IMR-90 (cell line): ENCODE measurements around the gene RNF4. TPM values are rescaled to one million over a fixed set of nuclear protein-coding genes. Genes with fewer than 3 reads are reported as not detected.

Experiments used
- ATAC-seq: fragments of 200-7000 bp; cut with Tn5 transposase; 2 replicates; pipeline ENCODE4 v1.9.1; 2020; ENCODE audit warnings: low read depth, mild to moderate bottlenecking, moderate library complexity
- BruUV-seq: library from RNA; stranded (reverse); fragments of 400-500 nt; replicated peaks from 2 replicates; lab custom pipeline; 2021; lab: Mats Ljungman, UMichigan
- CTCF ChIA-PET: fragments of 300-600 bp; formaldehyde crosslinking; extraction: SDS; loops from one replicate; lab custom pipeline; 2021; ENCODE audit warnings: antibody characterized with exemption; lab: Yijun Ruan, JAX
- POLR2A ChIA-PET: fragments of 300-600 bp; sonication (Branson Sonifier 250); formaldehyde crosslinking; loops from one replicate; lab custom pipeline; 2022; ENCODE audit warnings: antibody characterized with exemption; ENCODE audit not compliant: unreplicated experiment; lab: Charles Lee
- DNase-seq: peaks from one replicate; pipeline ENCODE4 v3.0.0; 2013
- H2AFZ ChIP-seq: replicated peaks from 2 replicates; pipeline ENCODE3; 2013; ENCODE audit warnings: low read length, mild to moderate bottlenecking; ENCODE audit not compliant: poor library complexity
- H2AK5ac ChIP-seq: 2 replicates; pipeline ENCODE4 v1.6.1; 2013; ENCODE audit warnings: low read depth, low read length, inconsistent platforms
- H2AK9ac ChIP-seq: replicated peaks from 2 replicates; pipeline ENCODE3; 2013; ENCODE audit warnings: mild to moderate bottlenecking, low read depth, low read length, moderate library complexity; ENCODE audit not compliant: poor library complexity
- H2BK120ac ChIP-seq: 2 replicates; pipeline ENCODE4 v1.6.1; 2013; ENCODE audit warnings: low read depth, low read length, inconsistent platforms
- H2BK15ac ChIP-seq: 3 replicates; pipeline ENCODE4 v1.6.1; 2013; ENCODE audit warnings: low read depth, low read length, inconsistent platforms
- H2BK20ac ChIP-seq: 2 replicates; pipeline ENCODE4 v1.6.1; 2013; ENCODE audit warnings: low read depth, mild to moderate bottlenecking, inconsistent platforms, low read length, moderate library complexity
- H2BK5ac ChIP-seq: 2 replicates; pipeline ENCODE4 v1.6.1; 2013; ENCODE audit warnings: mild to moderate bottlenecking, low read depth, low read length, inconsistent platforms; ENCODE audit not compliant: poor library complexity, severe bottlenecking
- H3K14ac ChIP-seq: replicated peaks from 2 replicates; pipeline ENCODE4 v1.6.1; 2013; ENCODE audit warnings: low read depth, low read length, inconsistent platforms
- H3K18ac ChIP-seq: 2 replicates; pipeline ENCODE4 v1.6.1; 2013; ENCODE audit warnings: low read depth, low read length, control low read depth
- H3K23ac ChIP-seq: 2 replicates; pipeline ENCODE4 v1.6.1; 2013; ENCODE audit warnings: low read depth, low read length, inconsistent platforms
- H3K27ac ChIP-seq: 2 replicates; pipeline ENCODE4 v1.5.1; 2013; ENCODE audit warnings: mild to moderate bottlenecking, control low read depth, low read length; ENCODE audit not compliant: insufficient read depth
- H3K27me3 ChIP-seq: 2 replicates; pipeline ENCODE4 v1.6.1; 2013; ENCODE audit warnings: low read length; ENCODE audit not compliant: control insufficient read depth, insufficient read depth
- H3K36me3 ChIP-seq: 2 replicates; pipeline ENCODE4 v1.6.1; 2013; ENCODE audit warnings: low read length, mixed read lengths; ENCODE audit not compliant: control insufficient read depth, insufficient read depth
- H3K4ac ChIP-seq: 2 replicates; pipeline ENCODE4 v1.6.1; 2013; ENCODE audit warnings: low read depth, low read length, inconsistent platforms
- H3K4me1 ChIP-seq: 2 replicates; pipeline ENCODE4 v1.6.1; 2013; ENCODE audit warnings: low read length, mixed read lengths; ENCODE audit not compliant: control insufficient read depth, insufficient read depth
- H3K4me2 ChIP-seq: 2 replicates; pipeline ENCODE4 v1.6.1; 2013; ENCODE audit warnings: low read depth, mild to moderate bottlenecking, control low read depth, low read length, moderate library complexity
- H3K4me3 ChIP-seq: 2 replicates; pipeline ENCODE4 v1.5.1; 2013; ENCODE audit warnings: low read depth, mild to moderate bottlenecking, control low read depth, low read length, moderate library complexity; ENCODE audit not compliant: insufficient read depth
- H3K56ac ChIP-seq: 2 replicates; pipeline ENCODE4 v1.6.1; 2013; ENCODE audit warnings: low read length, inconsistent platforms; ENCODE audit not compliant: insufficient read depth; ENCODE audit errors: extremely low read depth
- H3K79me1 ChIP-seq, 2 experiments: 2 replicates each; pipeline ENCODE4 v1.6.1; 2013; ENCODE audit warnings: low read length in 2 of 2, inconsistent platforms in 1 of 2, low read depth in 1 of 2
- H3K9ac ChIP-seq: 2 replicates; pipeline ENCODE4 v1.6.1; 2013; ENCODE audit warnings: low read depth, low read length, control low read depth
- H3K9me1 ChIP-seq: 2 replicates; pipeline ENCODE4 v1.6.1; 2013; ENCODE audit warnings: low read length, inconsistent platforms; ENCODE audit not compliant: insufficient read depth
- H3K9me3 ChIP-seq: 2 replicates; pipeline ENCODE4 v1.6.1; 2013; ENCODE audit warnings: low read length; ENCODE audit not compliant: control insufficient read depth, insufficient read depth
- H4K20me1 ChIP-seq: 2 replicates; pipeline ENCODE4 v1.6.1; 2013; ENCODE audit warnings: low read length, inconsistent platforms; ENCODE audit not compliant: insufficient read depth
- H4K5ac ChIP-seq: 2 replicates; pipeline ENCODE4 v1.6.1; 2013; ENCODE audit warnings: mild to moderate bottlenecking, low read depth, low read length, control low read depth
- H4K8ac ChIP-seq, 2 experiments: 2 replicates each; pipeline ENCODE4 v1.6.1; 2013; ENCODE audit warnings: low read depth in 2 of 2, low read length in 2 of 2, control low read depth in 1 of 2, inconsistent platforms in 1 of 2
- H4K91ac ChIP-seq: 2 replicates; pipeline ENCODE4 v1.6.1; 2013; ENCODE audit warnings: low read depth, low read length, inconsistent platforms; ENCODE audit not compliant: insufficient read depth
- ELK1 ChIP-seq: fragments of 150-350 bp; IDR thresholded peaks from 2 replicates; pipeline ENCODE4 v1.6.1; 2016; ENCODE audit warnings: low read depth, mild to moderate bottlenecking, low read length, moderate library complexity, borderline replicate concordance
- FOS ChIP-seq: fragments of 150-350 bp; IDR thresholded peaks from 2 replicates; pipeline ENCODE4 v1.6.1; 2016; ENCODE audit warnings: low read depth, low read length
- MXI1 ChIP-seq: IDR thresholded peaks from 2 replicates; pipeline ENCODE4 v1.6.1; 2012; ENCODE audit warnings: low read depth, mild to moderate bottlenecking, low read length, moderate library complexity, borderline replicate concordance
- POLR2A ChIP-seq: IDR thresholded peaks from 2 replicates; pipeline ENCODE4 v1.6.1; 2012; ENCODE audit warnings: mild to moderate bottlenecking, low read depth, low read length
- RAD21 ChIP-seq: IDR thresholded peaks from 2 replicates; pipeline ENCODE4 v1.6.1; 2012; ENCODE audit warnings: low read length, improper control_type of control experiment
- RCOR1 ChIP-seq: IDR thresholded peaks from 2 replicates; pipeline ENCODE4 v1.6.1; 2012; ENCODE audit warnings: mild to moderate bottlenecking, low read length, improper control_type of control experiment; ENCODE audit not compliant: insufficient replicate concordance
- RFX5 ChIP-seq: IDR thresholded peaks from 2 replicates; pipeline ENCODE4 v1.8.0; 2012; ENCODE audit warnings: low read depth, mild to moderate bottlenecking, low read length, moderate library complexity
- SMC3 ChIP-seq: fragments of 150-350 bp; IDR thresholded peaks from 2 replicates; pipeline ENCODE4 v1.6.1; 2016; ENCODE audit warnings: low read depth, mild to moderate bottlenecking, antibody characterized with exemption, low read length, moderate library complexity
- WGBS, 2 experiments: methylation state at CpG; one replicate each; pipeline versions ENCODE4 v1.1.5 to v1.1.7; 2013; ENCODE audit warnings: missing lambda C conversion rate in 2 of 2; ENCODE audit not compliant: insufficient read length in 1 of 2; ENCODE audit errors: extremely low coverage in 2 of 2; 5-methylcytosine and 5-hydroxymethylcytosine counted together
- dilution Hi-C: fragments of 300-500 bp; cut with HindIII; formaldehyde crosslinking; loops from one replicate; pipeline ENCODE4 v1.14.3; 2018; ENCODE audit warnings: low sequenced_read_pairs; ENCODE audit not compliant: unreplicated experiment
- in situ Hi-C: fragments of 300-500 bp; cut with MboI; formaldehyde crosslinking; loops from 3 replicates; pipeline ENCODE4 v1.14.3; 2019; ENCODE audit warnings: low sequenced_read_pairs, inconsistent platforms, mixed read lengths
- intact Hi-C: fragments of 100-400 bp; cut with micrococcal nuclease; formaldehyde crosslinking; loops from 2 replicates; pipeline ENCODE4 v1.10.0; 2022
- polyA plus RNA-seq, 3 experiments: library from polyadenylated mRNA; depleted of rRNA; stranded (reverse); fragments of >200 nt; gene quantifications; 2 replicates each; pipeline ENCODE4 v1.2.3, GENCODE V29; 2012; ENCODE audit warnings: low replicate concordance in 1 of 3
- total RNA-seq: library from RNA; depleted of rRNA; stranded (reverse); fragments of >200 nt; gene quantifications from 2 replicates; pipeline ENCODE4 v1.2.3, GENCODE V29; 2012

The RNF4 gene
- total and polyA plus RNA-seq, 2 of the 4 experiments (the other 2 are of a cell fraction): 63.8 to 73.8 TPM

- Histone ChIP-seq H4K5ac (no peak overlapping the region), H3K4me2 (no peak overlapping the region), H3K9me3 (no peaks in the 10 kb centered on the region), H3K4ac (no peak overlapping the region), H3K27me3 (peaks cover 19% of the 10 kb centered on the region), H2BK5ac (no peak overlapping the region), H2BK20ac (no peak overlapping the region), H2AFZ (no peak overlapping the region), H3K4me1 (no peaks in the 10 kb centered on the region), H3K23ac (no peak overlapping the region), H3K4me3 (no peak overlapping the region), H2BK120ac (no peak overlapping the region), H3K9ac (no peak overlapping the region), H3K36me3 (no peaks in the 10 kb centered on the region), H3K79me1 (no peaks in the 10 kb centered on the region), H3K9me1 (no peaks in the 10 kb centered on the region), H2AK9ac (no peak overlapping the region), H3K18ac (no peak overlapping the region), H3K14ac (no peak overlapping the region), H2AK5ac (no peak overlapping the region), H4K20me1 (no peaks in the 10 kb centered on the region; the same call in 1 of the 2 replicates), H3K27ac (no peak overlapping the region), H2BK15ac (no peak overlapping the region), H4K91ac (no peak overlapping the region), H3K56ac (no peak overlapping the region), H4K8ac (no peak overlapping the region)
- TF ChIP-seq ELK1 (no peak), POLR2A (no peak), RAD21 (no peak), RCOR1 (no peak), RFX5 (no peak), FOS (no peak), SMC3 (no peak), MXI1 (no peak)
- BruUV-seq: no TSS peak
- ATAC-seq (no peak), DNase-seq (no peak)
- intact Hi-C loops: no loop called here
- 100% methylated on average over 1 of the region's 9 CpGs; no CpG with 5 or more reads in 1 of the 2 experiments for WGBS, 2 experiments
- ChIA-PET CTCF (interaction anchor here (0.9 kb wide), 1 partner anchor 107 kb away, joined by 3 read pairs; no protein-coding TSS in a partner anchor), POLR2A (no interaction called here)
- dilution Hi-C loops: no loop called here
- in situ Hi-C loops: no loop called here
Measured at GRCh38 chr4:2445130-2445529, 23.8 kb upstream of the RNF4 start.
